K562 (cell line): Measurements from ENCODE around the gene PDRG1. TPM values are rescaled to one million over a fixed set of nuclear protein-coding genes. Genes with fewer than 3 reads are reported as not detected.

Experiments
- ATAC-seq: fragments of 200-7000 bp; cut with Tn5 transposase; 3 replicates; pipeline ENCODE4 v1.9.1; 2020; ENCODE audit warnings: moderate library complexity
- BruUV-seq: library from RNA; stranded (reverse); fragments of 400-500 nt; replicated peaks from 2 replicates; lab custom pipeline; 2021; lab: Mats Ljungman, UMichigan
- CTCF ChIA-PET: fragments of 300-600 bp; formaldehyde crosslinking; extraction: SDS; loops from one replicate; lab custom pipeline; 2021; ENCODE audit warnings: low intra/inter-chr PET ratio; lab: Yijun Ruan, JAX
- POLR2A ChIA-PET: fragments of 300-600, 350-650 bp; sonication (Branson Sonifier 250); formaldehyde crosslinking; extraction: SDS; loops from one replicate; lab custom pipeline; 2021; ENCODE audit warnings: antibody characterized with exemption, inconsistent platforms; lab: Yijun Ruan, JAX
- DNase-seq, 4 experiments: peaks; one replicate each; pipeline versions ENCODE4 v3.0.0 to v3.0.0-alpha.2; 2011 to 2018; ENCODE audit warnings: low spot score in 3 of 4, mixed read lengths in 3 of 4; ENCODE audit errors: extremely low read depth in 1 of 4
- FAIRE-seq: peaks from 2 replicates; lab custom pipeline; 2011; peaks lifted over from hg19 to GRCh38; lab: Jason Lieb, UNC
- H2AFZ ChIP-seq: 2 replicates; pipeline ENCODE4 v1.6.0; 2011; ENCODE audit warnings: low read depth, low read length, control low read depth, inconsistent platforms
- H3K27ac ChIP-seq: fragments of 200-600 bp; 3 replicates; pipeline ENCODE4 v1.8.0; 2011; ENCODE audit warnings: low read depth, mild to moderate bottlenecking, control low read depth, inconsistent platforms, low read length, moderate library complexity, mixed read lengths; ENCODE audit errors: extremely low read depth
- H3K27me3 ChIP-seq, 2 experiments: fragments of 300-600 bp in 1 of 2; 2 replicates in 1 of 2; 3 replicates in 1 of 2; pipeline versions ENCODE4 v1.6.0 to v1.8.0; 2011; ENCODE audit warnings: inconsistent platforms in 2 of 2, low read length in 2 of 2, mild to moderate bottlenecking in 1 of 2, mixed read lengths in 1 of 2, moderate library complexity in 1 of 2; ENCODE audit not compliant: control insufficient read depth in 2 of 2, insufficient read depth in 2 of 2
- H3K36me3 ChIP-seq: fragments of 300-600 bp; 3 replicates; pipeline ENCODE4 v1.8.0; 2011; ENCODE audit warnings: mild to moderate bottlenecking, low read length, inconsistent platforms; ENCODE audit not compliant: control insufficient read depth, insufficient read depth
- H3K4me1 ChIP-seq, 2 experiments: fragments of 200-600 bp in 1 of 2; replicated peaks in 1 of 2; 2 replicates in 1 of 2; 3 replicates in 1 of 2; pipeline versions ENCODE4 v1.5.1 to v1.8.0; 2011; ENCODE audit warnings: inconsistent platforms in 2 of 2, low read length in 2 of 2, mild to moderate bottlenecking in 1 of 2, mixed read lengths in 1 of 2, moderate library complexity in 1 of 2; ENCODE audit not compliant: control insufficient read depth in 2 of 2, insufficient read depth in 2 of 2
- H3K4me2 ChIP-seq: 2 replicates; pipeline ENCODE4 v1.6.1; 2011; ENCODE audit warnings: low read length, control low read depth, inconsistent platforms, mixed read lengths; ENCODE audit not compliant: insufficient read depth
- H3K4me3 ChIP-seq: fragments of 200-600 bp; sonication (generic), shearing (Covaris generic); 2 replicates; pipeline ENCODE4 v1.5.1; 2016; ENCODE audit warnings: control low read depth, inconsistent platforms
- H3K79me2 ChIP-seq: fragments of 200-600 bp; 3 replicates; pipeline ENCODE4 v1.8.0; 2011; ENCODE audit warnings: low read length, inconsistent platforms; ENCODE audit not compliant: control insufficient read depth, insufficient read depth
- H3K9ac ChIP-seq, 2 experiments: 2 replicates each; pipeline versions ENCODE4 v1.6.0 to v1.6.1; 2011; ENCODE audit warnings: low read depth in 2 of 2, low read length in 2 of 2, control low read depth in 1 of 2, inconsistent platforms in 1 of 2, mild to moderate bottlenecking in 1 of 2, mixed read lengths in 1 of 2; ENCODE audit not compliant: insufficient read depth in 1 of 2
- H3K9me1 ChIP-seq: one replicate; pipeline ENCODE4 v1.6.0; 2011; ENCODE audit warnings: inconsistent platforms, mild to moderate bottlenecking, low read length, moderate library complexity; ENCODE audit not compliant: control insufficient read depth, insufficient read depth
- H3K9me3 ChIP-seq: replicated peaks from 2 replicates; pipeline ENCODE4 v1.5.1; 2011; ENCODE audit warnings: low read depth, low read length, inconsistent platforms; ENCODE audit not compliant: control insufficient read depth, insufficient read depth
- H4K20me1 ChIP-seq: replicated peaks from 2 replicates; pipeline ENCODE4 v1.6.1; 2011; ENCODE audit warnings: low read length, inconsistent platforms, mixed read lengths; ENCODE audit not compliant: control insufficient read depth, insufficient read depth
- MGA ChIP-seq: fragments of 450-650 bp; IDR thresholded peaks from 2 replicates; pipeline ENCODE4 v1.6.1; 2016; ENCODE audit warnings: mild to moderate bottlenecking, moderate library complexity
- RBBP5 ChIP-seq: fragments of 200-600 bp; sonication (generic); IDR thresholded peaks from 2 replicates; pipeline ENCODE4 v1.6.1; 2012; ENCODE audit warnings: borderline replicate concordance, mild to moderate bottlenecking, low read length, control low read depth, inconsistent platforms; ENCODE audit not compliant: insufficient read depth, poor library complexity, severe bottlenecking
- WGBS: fragments of 100-300 bp; shearing (Covaris generic); methylation state at CpG from one replicate; pipeline ENCODE4 v1.1.6; 2016; ENCODE audit warnings: low coverage, mixed read lengths; ENCODE audit not compliant: insufficient coverage; ENCODE audit errors: missing lambda C conversion rate; 5-methylcytosine and 5-hydroxymethylcytosine counted together
- in situ Hi-C: fragments of 300-500 bp; cut with MboI; formaldehyde crosslinking; loops from 4 replicates; pipeline ENCODE4 v1.15.0; 2018; ENCODE audit warnings: inconsistent platforms, mixed read lengths
- intact Hi-C: fragments of 100-400 bp; cut with micrococcal nuclease; formaldehyde crosslinking; loops from 2 replicates; pipeline ENCODE4 v1.14.2; 2022
- polyA plus RNA-seq, 8 experiments: library from polyadenylated mRNA; depleted of rRNA in 4 of 8; stranded (reverse) in 5 of 8; unstranded in 3 of 8; fragments of >200 nt; fragmentation: Nextera tagmentation in 2 of 8; fragmentation: Illumina TruSeq in 1 of 8; extraction: Ambion mirVana in 2 of 8; extraction: Trizol in 1 of 8; gene quantifications; 2 replicates each; pipeline versions ENCODE4 v1.2.1 to v1.2.3, GENCODE V29; 2011 to 2014; ENCODE audit warnings: inconsistent platforms in 1 of 8, missing spikeins in 1 of 8
- total RNA-seq, 7 experiments: library from RNA; depleted of rRNA in 6 of 7; stranded (reverse); fragments of >200 nt in 6 of 7; fragmentation: Illumina TruSeq in 2 of 7; extraction: Trizol in 2 of 7; gene quantifications; 2 replicates each; pipeline versions ENCODE4 v1.2.1 to v1.2.3, GENCODE V29; 2011 to 2021; ENCODE audit warnings: low replicate concordance in 1 of 7

The PDRG1 gene
- total and polyA plus RNA-seq, 9 of the 15 experiments (the other 6 are each of a cell fraction or from before 2014, with no cell fraction given), result 12.6 to 58.6 (median 26.1) TPM

- BruUV-seq, result no TSS peak
- ChIA-PET CTCF (no interaction called here), POLR2A (interaction anchor here (0.7 to 1.3 kb wide), 5 partner anchors 26 to 32 kb away, joined by 3 to 5 read pairs (median 3); no protein-coding TSS in a partner anchor)
- peaks cover 16 to 19% of the 10 kb centered on the region in 2 experiments for H3K4me1 ChIP-seq
- H3K27me3 ChIP-seq, result peaks cover 0 to 42% of the 10 kb centered on the region in 2 experiments; a peak in 4 of 5 replicates
- ATAC-seq, result no peak
- H3K36me3 ChIP-seq, result no peaks in the 10 kb centered on the region
- peak; percentile 0 for TF ChIP-seq RBBP5
- TF ChIP-seq MGA, result no peak
- TF ChIP-seq, all 486 proteins: peak for 1
- H3K9me1 ChIP-seq, result peaks cover 3% of the 10 kb centered on the region
- WGBS, result 2% methylated on average over 7 of the region's 7 CpGs
- no peaks in the 10 kb centered on the region for H3K9me3 ChIP-seq
- no peak overlapping the region for H2AFZ ChIP-seq
- intact Hi-C loops, result loop anchor here (5.0 kb wide), 1 partner anchor 34 kb away; the partner anchor contains the start of gene PDRG1
- DNase-seq (no peak), FAIRE-seq (no peak)
- no peak overlapping the region for H3K9ac ChIP-seq
- in situ Hi-C loops, result no loop called here
- H3K4me3 ChIP-seq, result no peak overlapping the region
- H3K27ac ChIP-seq, result no peak overlapping the region
- H4K20me1 ChIP-seq, result peaks cover 18% of the 10 kb centered on the region
- H3K4me2 ChIP-seq, result peak overlapping the region; percentile 7; the same call in 1 of the 2 replicates
- H3K79me2 ChIP-seq, result no peaks in the 10 kb centered on the region
Measured at GRCh38 chr20:31918466-31919105, 33.3 kb downstream of the PDRG1 start.
